ENCODE results near the gene TRO.

The TRO gene

DNA sequence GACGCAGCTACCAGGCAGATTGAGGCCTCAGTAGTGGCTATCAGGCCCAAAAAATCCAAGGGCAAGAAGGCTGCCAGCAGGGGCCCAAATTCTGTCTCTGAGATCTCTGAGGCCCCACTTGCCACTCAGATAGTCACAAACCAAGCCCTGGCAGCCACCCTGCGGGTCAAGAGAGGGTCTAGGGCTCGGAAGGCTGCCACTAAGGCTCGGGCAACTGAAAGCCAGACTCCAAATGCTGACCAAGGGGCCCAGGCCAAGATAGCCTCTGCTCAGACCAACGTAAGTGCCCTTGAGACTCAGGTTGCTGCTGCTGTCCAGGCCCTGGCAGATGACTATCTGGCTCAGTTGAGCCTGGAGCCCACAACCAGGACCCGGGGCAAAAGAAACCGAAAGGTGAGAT lies 2.8 kb downstream of the TRO start:
- TF ChIP-seq, protein P1, sequence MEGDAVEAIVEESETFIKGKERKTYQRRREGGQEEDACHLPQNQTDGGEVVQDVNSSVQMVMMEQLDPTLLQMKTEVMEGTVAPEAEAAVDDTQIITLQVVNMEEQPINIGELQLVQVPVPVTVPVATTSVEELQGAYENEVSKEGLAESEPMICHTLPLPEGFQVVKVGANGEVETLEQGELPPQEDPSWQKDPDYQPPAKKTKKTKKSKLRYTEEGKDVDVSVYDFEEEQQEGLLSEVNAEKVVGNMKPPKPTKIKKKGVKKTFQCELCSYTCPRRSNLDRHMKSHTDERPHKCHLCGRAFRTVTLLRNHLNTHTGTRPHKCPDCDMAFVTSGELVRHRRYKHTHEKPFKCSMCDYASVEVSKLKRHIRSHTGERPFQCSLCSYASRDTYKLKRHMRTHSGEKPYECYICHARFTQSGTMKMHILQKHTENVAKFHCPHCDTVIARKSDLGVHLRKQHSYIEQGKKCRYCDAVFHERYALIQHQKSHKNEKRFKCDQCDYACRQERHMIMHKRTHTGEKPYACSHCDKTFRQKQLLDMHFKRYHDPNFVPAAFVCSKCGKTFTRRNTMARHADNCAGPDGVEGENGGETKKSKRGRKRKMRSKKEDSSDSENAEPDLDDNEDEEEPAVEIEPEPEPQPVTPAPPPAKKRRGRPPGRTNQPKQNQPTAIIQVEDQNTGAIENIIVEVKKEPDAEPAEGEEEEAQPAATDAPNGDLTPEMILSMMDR (IDR thresholded peaks at IDR 0.05; ENCODE audit: low read depth, low read length) = no peak
- no peak overlapping the region for H3K4me3 ChIP-seq (ENCODE audit: low read depth, low read length)

DNA sequence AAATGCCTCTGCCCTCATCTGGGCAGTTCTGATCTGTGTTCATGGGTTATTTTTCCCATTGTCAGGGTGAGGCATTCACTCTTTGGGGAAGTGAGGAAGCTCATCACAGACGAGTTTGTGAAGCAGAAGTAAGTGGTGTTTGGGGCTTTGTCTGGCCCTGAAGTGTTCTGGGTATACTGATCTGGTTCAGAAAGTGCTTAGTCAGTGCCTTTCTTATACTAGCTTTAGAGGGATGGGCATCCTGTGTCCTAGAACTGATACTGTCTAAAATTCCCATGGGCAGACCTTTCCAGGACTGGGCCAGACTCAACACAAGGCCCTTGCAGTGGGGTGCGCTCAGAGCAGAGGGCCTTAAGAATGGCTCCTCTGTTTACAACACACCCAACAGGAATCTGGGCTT lies 6.4 kb downstream of the TRO start:
- TF ChIP-seq, protein P1 (IDR thresholded peaks at IDR 0.05; ENCODE audit: low read depth, low read length) = no peak

DNA sequence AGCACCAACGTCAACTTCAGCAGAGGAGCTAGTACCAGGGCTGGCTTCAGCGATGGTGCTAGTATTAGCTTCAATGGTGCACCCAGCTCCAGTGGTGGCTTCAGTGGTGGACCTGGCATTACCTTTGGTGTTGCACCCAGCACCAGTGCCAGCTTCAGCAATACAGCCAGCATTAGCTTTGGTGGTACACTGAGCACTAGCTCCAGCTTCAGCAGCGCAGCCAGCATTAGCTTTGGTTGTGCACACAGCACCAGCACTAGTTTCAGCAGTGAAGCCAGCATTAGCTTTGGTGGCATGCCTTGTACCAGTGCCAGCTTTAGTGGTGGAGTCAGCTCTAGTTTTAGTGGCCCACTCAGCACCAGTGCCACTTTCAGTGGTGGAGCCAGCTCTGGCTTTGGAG lies 8.3 kb downstream of the TRO start:
- no peak overlapping the region for H3K4me3 ChIP-seq (ENCODE audit: low read depth, low read length)
- TF ChIP-seq, protein P1 (IDR thresholded peaks at IDR 0.05; ENCODE audit: low read depth, low read length) = no peak

More for the DNA sequence above, 6.4 kb downstream of the TRO start:
- H3K4me3 ChIP-seq (ENCODE audit: low read depth, low read length) = no peak overlapping the region

DNA sequence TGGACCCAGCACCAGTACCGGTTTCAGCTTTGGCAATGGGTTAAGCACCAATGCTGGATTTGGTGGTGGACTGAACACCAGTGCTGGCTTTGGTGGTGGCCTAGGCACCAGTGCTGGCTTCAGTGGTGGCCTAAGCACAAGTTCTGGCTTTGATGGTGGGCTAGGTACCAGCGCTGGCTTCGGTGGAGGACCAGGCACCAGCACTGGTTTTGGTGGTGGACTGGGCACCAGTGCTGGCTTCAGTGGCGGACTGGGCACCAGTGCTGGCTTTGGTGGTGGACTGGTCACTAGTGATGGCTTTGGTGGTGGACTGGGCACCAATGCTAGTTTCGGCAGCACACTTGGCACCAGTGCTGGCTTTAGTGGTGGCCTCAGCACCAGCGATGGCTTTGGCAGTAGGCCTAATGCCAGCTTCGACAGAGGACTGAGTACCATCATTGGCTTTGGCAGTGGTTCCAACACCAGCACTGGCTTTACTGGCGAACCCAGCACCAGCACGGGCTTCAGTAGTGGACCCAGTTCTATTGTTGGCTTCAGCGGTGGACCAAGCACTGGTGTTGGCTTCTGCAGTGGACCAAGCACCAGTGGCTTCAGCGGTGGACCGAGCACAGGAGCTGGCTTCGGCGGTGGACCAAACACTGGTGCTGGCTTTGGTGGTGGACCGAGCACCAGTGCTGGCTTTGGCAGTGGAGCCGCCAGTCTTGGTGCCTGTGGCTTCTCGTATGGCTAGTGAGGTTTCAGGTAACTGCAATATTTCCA lies 9.8 kb downstream of the TRO start:
- no peak overlapping the region for H3K4me3 ChIP-seq (ENCODE audit: low read depth, low read length)
- TF ChIP-seq, protein P1 (IDR thresholded peaks at IDR 0.05; ENCODE audit: low read depth, low read length) = no peak

DNA sequence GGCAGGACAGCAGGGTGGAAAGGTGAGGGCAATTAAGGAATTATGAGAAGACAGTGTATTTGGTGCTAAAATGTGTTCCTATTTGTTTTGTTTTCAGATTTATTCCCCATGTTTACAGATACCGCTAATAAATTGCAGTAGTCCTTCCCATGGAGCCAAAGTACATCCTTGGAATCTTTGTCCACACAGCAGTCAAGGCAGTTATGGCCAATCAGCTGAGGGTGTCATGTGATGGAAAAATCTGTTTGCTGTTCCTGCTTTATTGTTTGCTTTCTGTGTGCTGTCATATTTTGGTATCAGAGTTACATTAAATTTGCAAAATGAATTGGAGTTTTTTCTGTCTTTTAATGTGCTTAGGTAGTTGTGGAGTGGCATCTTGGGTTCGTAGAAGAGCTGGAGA lies 10.5 kb downstream of the TRO start:
- TF ChIP-seq, protein P1 (IDR thresholded peaks at IDR 0.05; ENCODE audit: low read depth, low read length) = no peak
- H3K4me3 ChIP-seq (ENCODE audit: low read depth, low read length) = no peak overlapping the region

DNA sequence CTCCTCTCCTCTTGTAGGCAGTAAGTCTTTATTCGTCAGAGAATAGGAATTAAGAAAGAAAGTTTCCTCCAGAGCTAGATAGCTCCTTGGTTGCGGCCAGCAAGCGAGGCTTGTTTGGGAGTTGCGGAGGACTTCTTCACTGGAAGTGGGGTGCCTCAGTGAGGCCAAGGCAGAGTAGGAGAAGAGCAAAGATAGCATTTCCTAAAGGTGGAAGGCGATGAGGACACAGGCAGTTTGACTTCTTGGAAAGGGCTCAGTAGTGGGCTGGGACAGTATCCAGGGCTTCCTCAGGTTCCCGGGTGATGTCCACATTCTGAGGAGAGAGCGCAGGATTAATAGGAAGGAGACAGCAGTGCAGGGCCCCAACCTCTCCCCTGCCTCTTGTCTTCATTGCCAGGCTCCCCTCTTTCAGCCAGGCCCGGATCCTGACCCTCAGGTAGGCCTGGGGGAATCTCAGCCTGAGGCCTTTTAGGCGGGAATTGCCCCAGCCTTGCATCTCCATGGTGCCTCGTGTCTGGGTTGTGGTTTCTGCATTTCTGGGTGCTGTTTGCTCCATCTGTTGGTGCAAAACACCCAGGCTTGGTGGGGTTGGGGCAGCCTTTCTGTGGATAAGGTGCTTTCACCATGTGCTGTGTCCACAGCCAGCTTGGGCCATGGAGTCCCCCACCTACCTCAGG lies 12.7 kb downstream of the TRO start:
- H3K4me3 ChIP-seq (ENCODE audit: low read depth, low read length) = no peak overlapping the region
- TF ChIP-seq, protein P1 (IDR thresholded peaks at IDR 0.05; ENCODE audit: low read depth, low read length) = no peak

DNA sequence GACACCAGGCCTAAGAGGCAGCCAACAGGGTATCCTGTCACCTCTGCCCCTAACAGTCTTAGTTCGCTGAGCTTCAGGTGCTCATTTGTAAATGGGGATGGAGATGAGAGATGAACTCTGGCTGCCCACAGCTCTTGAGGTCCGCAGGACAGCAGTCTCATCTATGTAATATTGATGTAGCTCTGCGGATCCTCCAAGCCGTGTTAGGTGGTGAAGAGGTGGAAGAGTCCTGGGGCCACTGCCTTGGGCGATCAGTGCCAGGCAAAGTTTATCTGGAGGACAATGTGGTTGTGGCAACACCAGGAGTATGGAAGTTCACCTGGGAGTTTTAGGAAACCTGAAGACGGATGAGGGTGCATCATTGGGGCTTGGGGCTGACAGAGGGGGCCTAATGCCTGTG lies 13.4 kb downstream of the TRO start:
- H3K4me3 ChIP-seq (ENCODE audit: low read depth, low read length) = no peak overlapping the region
- TF ChIP-seq, protein P1 (IDR thresholded peaks at IDR 0.05; ENCODE audit: low read depth, low read length) = no peak
